Erythroblast (primary cell): ENCODE results near the gene NSUN2.
"Not testable (repeated sequence)": the region's sequence is repeated elsewhere in the genome, so short reads cannot be mapped to it uniquely, and the experiment has no call there.

ENCODE experiments used
- GATA1 ChIP-seq: IDR thresholded peaks from 2 replicates; pipeline ENCODE4 v1.6.1; 2011; ENCODE audit warnings: low read depth, mild to moderate bottlenecking, control low read depth, low read length, moderate library complexity
- POLR2A ChIP-seq: IDR thresholded peaks from 2 replicates; pipeline ENCODE4 v1.6.1; 2011; ENCODE audit warnings: mild to moderate bottlenecking, low read length

DNA sequence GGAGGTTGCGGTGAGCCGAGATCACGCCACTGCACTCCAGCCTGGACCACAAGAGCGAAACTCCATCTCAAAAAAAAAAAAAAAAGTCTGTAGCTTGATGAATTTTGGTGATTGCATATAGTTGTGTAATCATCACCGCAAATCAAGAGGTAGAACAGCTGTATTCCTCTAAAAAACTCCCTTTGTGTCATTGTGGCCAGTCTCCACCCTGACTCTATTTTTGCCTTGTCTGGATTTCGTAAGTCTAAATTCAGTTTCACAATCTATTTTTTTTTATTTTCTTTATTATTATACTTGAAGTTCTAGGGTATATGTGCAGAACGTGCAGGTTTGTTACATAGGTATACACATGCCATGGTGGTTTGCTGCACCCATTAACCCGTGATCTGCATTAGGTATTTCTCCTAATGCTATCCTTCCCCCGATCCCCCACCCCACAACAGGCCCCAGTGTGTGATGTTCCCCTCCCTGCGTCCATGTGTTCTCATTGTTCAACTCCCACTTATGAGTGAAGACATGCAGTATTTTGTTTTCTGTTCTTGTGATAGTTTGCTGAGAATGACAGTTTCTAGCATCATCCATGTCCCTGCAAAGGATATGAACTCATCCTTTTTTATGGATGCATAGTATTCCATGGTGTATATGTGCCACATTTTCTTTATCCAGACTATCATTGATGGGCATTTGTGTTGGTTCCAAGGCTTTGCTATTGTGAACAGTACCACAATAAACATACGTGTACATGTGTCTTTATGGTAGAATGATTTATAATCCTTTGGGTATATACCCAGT is 12.9 kb upstream of the NSUN2 start:
- not testable (repeated sequence) for TF ChIP-seq POLR2A, GATA1
